GM21515 (cell line): Measurements from ENCODE around the gene PLB1.

Source experiments
- ATAC-seq: cut with Tn5 transposase; IDR thresholded peaks from one replicate; pipeline ENCODE4 v1.9.1; 2021; ENCODE audit not compliant: unreplicated experiment

Gene PLB1

GRCh38 chr2:28683100-28683706, 187.3 kb downstream of the PLB1 start:
- no peak for ATAC-seq

- ATAC-seq, result no peak
These were observed 188.4 kb downstream of the PLB1 start for GRCh38 chr2:28684142-28684858.

- no peak for ATAC-seq
These were observed 191.3 kb downstream of the PLB1 start for GRCh38 chr2:28687171-28687570.

GRCh38 chr2:28687640-28688385, 192.0 kb downstream of the PLB1 start:
- ATAC-seq, result no peak

GRCh38 chr2:28688818-28689217, 193.0 kb downstream of the PLB1 start:
- ATAC-seq, result no peak

GRCh38 chr2:28689771-28690170, 193.9 kb downstream of the PLB1 start:
- ATAC-seq, result no peak

GRCh38 chr2:28692411-28692810, 196.6 kb downstream of the PLB1 start:
- no peak for ATAC-seq

GRCh38 chr2:28693223-28693622, 197.4 kb downstream of the PLB1 start:
- ATAC-seq, result no peak
